Fibroblast of skin of scalp (primary cell): ENCODE results near the gene MACROD1.

ENCODE experiments used
- DNase-seq: peaks from one replicate; pipeline ENCODE4 v3.0.0-alpha.2; 2013

The MACROD1 gene

DNA sequence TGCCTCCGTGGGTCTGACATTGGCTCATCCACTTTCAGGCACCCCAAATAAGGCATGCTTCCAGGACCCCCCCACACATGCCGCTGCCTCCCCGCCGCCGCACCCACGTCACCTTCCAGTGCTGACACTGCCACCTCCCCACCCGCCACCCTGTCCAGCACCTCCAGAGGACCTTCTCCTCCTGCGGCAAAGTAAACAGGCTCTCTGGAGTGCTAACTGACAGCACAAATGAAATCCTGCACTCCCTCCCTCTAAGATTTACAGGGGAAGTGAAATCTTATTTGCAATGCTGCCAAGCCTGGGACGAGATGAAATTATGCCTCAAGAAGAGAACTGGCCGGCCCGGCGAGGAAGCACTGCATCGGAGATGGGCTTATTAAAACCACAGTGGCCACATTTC lies 35.3 kb downstream of the MACROD1 start:
- no peak for DNase-seq

DNA sequence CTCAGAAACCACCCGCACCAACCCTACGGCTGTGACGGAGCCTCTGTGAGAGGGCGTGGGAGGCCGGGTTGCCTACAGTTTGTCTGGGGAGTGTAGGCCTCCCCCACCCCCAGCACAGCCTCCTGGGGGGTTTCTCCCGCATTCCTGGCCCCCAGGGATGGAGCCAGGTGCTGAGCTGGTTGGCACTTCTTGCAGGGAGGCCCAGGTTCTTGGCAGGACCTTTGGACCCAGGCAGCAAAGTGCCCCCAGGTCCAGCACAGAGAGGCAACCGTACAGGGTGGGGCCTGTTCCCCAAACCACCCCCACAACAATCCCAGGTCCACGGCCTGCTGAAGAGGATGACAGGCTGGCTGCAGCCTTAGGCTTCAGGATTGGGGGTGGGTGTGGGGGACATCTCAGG lies 36.5 kb downstream of the MACROD1 start:
- no peak for DNase-seq

DNA sequence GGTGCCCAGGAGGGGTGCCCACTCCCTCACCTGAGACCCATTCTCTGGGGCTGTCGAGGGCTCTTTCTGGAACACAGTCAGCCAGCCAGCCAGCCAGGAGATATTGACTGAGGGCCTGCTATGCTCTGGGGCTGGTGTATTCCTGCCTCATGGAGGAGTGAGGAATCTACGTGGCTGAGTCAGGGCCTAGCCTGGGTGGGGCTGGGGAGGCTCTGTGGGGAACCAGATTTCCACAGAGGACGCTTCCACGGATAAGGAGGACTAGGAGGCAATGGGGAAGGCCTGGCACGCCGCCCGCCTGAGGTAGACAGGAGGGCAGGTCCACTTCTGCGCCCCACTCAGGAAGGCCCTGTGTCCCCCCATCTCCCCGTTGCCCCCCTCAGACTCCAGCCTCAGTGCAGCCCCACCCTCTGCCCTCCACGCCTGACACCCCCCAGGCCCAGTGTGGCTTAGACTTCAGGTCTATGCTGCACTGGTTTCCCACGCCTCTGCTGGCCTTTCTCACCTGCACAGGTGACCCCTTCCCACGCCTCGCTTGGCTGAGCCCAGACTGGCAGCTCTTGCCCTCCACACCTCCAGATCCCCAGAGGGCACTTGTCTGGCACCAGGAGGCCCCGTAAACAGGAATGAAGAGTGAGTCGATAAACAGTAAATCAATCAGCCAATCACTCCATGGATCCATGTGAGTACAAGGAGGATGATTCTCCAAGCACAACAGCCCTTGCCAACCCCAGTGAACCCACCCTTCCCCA lies 37.5 kb downstream of the MACROD1 start:
- DNase-seq, result no peak

DNA sequence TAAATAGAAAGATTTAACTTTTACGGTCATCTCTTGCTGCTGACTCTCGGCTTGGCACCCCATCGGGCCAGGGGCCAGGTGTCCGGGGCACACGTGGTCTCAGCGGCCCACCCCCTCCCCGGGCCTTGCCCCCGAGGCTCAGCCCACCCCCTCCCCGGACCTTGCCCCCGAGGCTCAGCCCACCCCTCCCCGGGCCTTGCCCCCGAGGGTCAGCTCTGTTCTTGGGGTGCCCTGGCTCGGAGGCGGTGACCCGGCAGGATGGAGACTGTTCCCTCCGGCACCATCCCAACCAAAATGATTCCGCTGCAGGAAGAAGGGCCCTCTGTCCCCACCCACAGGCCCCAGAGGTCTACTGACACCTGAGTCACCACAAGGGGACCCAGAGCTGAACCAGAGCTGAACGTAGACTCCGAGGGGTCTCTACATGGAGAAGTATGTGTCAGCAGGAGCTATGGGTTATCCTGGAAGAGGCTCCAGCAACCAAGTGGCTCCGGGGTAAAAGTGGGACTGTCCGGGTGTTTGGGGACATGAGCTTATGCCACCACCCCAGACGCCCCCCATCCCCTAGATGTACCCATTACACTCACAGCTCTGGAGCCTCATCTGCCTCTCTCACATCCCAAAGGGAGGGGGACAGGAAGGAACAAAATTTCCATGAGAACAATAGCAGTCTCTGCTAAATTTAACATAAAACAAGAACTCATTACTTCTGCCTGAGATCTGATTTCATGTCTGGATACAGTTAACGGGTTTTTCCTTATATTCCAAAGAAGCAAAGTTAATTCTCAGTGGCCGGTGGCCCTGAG lies 38.4 kb downstream of the MACROD1 start:
- DNase-seq, result no peak

DNA sequence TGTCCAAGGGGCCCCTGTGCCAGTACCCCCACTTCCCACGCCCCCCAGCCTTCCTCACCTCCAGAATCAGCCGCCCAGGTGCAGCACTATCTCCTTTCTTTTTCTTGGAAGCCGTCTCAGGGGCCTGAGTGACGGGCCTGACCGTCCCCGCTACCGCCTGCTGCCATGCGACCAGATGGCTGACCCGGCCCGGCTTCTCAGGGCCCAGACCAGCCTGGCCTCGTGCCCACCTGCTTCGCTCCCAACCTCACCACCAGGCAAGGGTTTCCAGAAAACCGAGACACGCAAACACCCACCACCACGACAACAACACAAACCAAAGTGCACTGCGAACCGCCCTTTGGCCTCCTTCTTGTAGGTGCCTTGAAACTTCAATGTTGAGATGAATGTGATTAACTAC lies 39.1 kb downstream of the MACROD1 start:
- no peak for DNase-seq

DNA sequence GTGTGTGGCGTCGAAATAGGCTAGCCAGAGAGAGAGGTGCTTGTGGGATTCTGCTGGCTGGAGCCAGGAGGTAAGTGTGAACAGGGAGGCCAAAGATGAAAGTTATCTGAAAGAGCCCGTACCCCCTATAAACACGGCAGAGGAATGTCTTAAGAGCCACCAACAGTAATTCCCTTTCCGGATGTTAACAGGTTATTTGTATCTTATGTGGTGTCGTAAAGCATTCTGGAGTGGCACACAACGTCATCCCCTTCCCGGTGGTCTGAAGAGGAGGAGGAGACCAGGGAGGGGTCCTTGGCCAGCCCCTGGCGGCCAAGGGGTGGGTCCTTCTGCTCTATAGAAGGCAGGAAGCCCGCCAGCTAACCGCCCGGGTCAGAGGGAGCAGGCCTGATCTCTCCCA lies 39.5 kb downstream of the MACROD1 start:
- no peak for DNase-seq

DNA sequence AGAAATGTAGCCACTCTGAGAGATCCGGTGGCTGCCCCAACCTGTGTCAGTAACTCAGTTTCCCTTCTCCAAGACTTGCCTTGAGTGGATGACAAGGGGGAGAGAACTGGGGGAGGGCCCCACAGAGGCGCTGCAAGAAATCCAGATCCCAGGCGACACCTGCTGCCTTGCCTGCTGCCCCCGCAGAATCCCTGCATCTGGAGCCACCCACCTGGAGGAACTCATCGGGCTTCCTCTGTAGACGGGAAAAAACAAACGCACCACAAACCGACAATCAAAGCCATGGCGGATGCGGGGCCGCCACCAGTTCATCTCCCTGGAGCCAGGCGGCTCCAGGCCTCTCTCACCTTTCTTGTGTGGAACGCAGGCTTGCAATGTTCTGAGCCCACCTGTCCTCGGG lies 40.2 kb downstream of the MACROD1 start:
- DNase-seq, result no peak

DNA sequence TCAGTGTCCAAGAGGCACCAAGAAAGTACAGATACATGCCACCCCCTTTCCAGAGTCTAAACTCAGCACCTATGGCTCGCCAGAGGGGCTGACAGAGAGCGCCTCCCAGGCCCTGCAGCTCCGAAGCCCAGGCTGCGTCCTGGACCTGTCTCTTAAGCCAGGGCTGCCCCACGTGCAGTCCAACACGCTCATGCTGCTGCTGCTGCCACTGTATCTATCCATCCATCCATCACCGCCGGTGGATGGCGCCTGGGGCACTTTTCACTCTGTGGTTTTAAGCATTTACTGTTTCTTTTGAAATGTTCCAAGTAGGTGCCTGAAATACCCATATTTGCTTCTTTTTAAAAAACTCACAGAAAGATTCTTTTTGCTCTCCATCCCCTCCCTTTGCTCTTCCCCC lies 41.8 kb downstream of the MACROD1 start:
- DNase-seq, result peak; percentile 19

DNA sequence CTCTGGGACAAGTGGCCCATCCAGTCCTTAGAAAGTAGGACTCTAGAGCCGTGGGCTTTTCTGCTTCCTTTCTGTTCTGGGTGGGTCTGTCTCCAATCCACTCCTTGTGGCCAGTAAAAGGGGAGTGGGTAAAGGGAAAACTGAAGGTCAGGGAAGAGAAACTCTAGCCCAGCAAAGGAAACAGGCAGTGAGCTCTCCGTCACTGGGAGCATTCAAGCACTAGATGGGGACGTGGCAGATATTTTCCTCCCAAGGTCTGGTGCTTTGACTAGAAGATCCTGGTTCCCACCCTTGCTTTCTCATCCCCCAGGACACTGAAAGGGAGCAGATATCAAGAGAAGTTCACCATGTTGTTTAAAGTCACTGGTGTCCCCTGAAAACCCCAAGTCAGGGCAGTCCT lies 42.2 kb downstream of the MACROD1 start:
- no peak for DNase-seq

DNA sequence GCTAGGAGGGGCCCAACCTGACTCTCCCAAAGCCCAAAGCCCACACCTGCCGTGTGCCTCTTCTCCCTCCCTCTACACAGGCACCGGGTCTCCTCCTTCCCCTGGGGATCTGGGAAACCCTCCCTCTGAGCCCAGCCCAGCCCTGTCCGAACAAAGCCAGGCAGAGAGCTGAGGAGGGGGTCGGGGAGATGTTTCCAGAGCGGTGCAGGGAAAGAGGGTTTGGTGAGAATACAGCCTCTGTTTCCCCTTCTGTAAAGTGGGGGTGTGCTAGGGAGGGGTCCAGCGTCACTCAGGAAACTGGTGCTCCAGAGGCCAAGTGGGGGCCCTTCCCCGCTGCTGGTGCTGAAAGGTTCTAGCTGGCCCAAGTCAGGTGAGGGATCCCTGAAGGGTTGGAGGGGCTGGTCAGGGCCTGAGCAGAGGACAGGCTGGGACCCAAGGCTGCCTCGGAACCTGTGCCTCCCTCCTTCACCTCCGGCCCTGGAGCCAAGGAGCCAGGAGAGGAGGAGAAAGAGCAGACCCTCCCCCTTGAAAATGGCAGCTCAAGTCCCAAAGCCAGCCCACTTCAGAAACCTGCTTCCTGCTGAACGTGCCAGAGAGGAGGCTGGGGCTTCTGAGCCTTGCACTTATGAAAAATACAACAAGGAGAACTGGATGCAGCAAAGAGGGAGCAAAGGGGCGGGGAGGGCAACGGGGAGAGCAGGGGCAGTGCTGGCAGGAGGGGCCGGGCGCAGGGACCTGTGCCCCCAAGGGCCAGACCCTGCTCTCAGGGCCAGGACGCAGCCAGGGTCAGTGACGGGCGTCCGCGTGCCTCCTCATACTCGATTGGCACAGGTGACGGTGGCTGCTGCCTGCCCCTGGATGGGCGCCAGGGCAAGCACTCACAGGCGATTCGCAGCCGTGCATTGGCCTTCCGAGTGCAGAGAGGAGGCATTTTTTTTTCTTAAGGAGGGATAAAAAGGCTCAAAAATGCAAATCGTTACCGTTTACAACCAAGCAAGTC lies 43.2 kb downstream of the MACROD1 start:
- DNase-seq, result no peak

DNA sequence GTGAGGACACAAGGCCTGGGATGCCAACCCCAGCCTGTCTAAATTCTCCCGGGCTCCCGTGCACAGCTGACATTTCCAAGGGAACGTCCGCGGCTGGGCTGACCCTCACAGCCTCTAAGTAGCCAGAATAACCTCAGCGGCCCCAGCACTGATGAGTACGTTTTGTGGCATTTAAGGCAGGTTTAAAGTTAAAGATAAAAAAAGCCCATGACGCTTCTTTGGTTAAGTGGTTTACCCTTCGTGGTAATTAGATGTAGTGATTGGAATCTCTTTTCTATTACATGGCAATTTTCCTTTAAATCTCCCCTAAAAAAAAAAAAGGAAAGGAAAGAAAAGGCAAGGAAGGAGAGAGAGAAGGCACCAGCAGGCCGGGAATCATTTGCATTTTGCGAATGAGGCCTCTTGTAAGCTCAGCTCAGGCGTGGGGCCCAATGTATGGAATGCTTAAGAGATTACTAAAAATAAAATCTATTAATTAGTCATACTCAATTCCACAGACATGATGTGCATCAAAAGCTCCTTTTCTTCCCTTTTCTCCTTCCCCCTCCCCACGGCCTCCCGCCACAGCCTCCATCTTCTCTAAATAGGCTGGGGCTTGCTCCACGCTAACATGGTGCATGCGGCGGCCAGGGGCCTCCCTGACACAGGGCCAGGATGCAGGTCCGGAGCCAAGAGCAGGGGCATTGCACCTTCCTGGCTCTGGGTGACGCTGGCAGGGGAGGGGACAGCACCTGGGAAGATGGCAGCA lies 44.1 kb downstream of the MACROD1 start:
- DNase-seq, result peak; percentile 87

DNA sequence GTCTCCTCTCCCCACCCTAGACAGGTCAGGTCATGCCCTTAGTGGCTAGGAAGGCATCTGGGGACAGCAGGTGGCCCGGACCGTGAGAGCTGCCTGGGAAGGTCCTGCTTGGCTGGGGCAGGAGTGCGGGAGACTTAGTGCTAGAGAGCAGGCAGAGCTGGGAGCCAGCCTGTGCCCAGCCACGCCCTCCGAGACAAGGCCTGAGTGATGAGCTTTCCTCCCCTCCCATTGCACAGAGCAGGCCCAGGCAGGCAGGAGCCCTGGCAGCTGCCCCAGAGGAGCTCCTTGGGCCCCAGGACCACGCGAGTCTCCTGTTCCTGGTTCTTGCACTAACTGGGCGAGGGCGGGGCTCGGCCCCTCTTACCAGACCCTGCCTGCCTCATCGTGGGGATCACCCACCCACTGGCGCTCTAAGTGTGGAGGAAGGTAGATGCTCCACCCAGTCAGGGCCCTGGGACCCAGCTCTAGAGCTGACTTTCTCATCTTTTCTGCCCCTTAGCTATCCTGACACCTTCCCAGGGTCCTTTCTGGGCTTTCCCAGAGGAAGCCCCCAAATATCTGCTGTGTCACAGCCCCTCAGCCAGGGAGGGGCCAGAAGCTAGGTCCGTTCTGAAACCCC lies 44.9 kb downstream of the MACROD1 start:
- peak; percentile 53 for DNase-seq

DNA sequence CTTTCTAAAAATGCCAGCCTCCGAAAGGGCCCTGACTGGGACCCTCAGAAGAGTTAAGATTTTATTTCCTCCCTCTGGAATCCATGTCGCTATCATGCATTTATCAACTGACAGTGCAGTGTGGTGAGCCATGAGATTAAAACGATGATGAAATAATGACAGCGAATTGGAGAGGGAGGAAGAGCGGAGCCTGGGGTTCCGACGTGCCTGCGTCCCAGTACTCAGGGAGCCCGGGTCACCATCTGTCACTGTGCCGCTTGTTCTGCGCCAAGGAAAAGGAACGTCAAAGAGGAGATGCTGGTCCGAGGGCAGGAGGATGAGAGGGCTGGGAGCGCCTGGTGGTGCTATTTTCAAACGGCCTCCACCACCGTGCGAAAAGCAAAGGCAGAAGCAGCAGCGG lies 46.2 kb downstream of the MACROD1 start:
- no peak for DNase-seq

DNA sequence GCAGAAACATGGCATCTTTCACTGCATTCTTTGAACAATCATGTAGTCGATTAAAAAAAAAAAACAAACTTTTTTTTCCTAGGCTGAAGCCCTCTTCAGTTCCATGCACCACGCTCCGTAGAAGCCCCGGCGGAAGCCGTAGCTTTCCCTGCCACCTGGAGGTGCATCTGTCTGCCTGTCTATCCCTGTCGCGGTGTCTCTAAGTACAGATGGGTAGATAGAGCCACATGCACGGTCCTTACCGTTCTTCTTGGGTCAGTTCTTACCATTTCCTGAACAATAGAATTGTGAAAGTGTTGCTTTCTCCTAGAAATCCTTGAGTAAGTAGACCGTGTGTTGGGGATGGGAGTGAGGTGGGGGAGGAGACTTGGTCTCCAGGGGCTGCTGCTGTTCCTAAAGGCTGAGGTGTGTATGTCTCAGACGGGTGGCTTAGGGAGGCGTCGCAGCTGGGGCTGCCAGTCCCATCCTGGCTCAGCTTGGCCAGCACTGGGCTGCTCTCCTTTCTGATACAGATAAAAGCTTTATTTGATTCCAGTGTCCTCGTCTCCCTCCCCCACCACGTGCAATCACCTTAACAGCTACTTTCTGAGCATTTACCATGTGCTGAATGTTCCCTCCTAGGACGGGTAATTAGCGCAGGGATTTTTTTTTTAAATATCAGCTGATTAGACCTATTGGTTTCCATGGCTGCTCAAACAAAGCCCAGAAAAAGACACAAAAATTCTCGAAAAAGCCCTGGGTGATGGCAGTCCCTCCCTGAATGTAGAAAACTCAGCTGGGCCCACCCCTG lies 46.8 kb downstream of the MACROD1 start:
- no peak for DNase-seq

DNA sequence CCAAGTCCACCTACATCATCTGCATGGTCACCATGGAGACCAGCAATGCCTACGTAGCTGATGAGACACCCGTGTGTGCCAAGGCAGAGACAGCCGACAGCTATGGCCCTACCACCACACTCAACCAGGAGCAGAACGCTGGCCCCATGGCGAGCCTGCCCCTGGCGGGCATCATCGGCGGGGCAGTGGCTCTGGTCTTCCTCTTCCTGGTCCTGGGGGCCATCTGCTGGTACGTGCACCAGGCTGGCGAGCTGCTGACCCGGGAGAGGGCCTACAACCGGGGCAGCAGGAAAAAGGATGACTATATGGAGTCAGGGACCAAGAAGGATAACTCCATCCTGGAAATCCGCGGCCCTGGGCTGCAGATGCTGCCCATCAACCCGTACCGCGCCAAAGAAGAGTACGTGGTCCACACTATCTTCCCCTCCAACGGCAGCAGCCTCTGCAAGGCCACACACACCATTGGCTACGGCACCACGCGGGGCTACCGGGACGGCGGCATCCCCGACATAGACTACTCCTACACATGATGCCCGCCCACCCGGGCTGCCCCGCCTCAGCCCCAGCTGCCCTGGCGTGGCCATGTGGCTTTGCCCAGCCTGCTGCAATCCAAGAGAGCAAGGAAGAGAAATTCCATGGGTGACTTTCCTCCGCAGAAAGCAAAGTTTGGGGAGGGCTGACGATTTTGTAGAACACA lies 48.0 kb downstream of the MACROD1 start:
- no peak for DNase-seq

DNA sequence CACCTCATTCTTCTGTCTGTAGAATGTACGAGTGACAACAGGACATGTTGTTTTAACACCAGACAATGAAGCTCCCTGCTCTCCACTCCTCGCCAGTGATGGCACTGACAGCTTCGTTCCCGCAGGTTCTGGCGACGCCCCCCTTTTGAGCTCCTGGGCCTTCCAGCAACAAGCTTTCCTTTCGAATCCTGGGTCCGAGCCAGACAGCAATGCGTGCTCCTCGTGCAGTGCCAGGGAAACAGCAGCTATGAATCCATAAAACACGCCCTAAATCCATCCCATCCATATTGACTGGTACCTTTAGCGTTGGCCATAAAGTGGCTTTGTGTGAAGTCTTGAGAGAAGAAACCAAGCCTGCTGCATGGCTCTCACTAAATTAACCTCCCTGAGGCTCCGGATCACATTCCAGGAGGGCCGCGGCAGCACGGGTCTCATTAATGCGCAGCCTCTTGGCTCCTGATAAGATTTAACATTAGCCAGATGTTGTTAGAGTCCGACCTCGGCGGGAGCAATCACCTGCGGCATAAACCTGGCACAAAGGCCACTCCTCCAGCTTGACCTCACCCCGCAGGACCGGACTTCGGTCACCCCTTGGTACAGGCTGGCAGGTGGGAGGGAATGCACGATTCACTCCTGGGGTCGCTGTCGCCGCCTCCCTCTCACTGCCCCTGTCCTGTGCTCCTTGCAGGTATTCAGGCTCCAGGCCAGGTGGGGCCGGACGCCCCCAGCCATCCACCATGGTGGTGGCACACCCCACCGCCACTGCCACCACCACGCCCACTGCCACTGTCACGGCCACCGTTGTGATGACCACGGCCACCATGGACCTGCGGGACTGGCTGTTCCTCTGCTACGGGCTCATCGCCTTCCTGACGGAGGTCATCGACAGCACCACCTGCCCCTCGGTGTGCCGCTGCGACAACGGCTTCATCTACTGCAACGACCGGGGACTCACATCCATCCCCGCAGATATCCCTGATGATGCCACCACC lies 50.1 kb downstream of the MACROD1 start:
- no peak for DNase-seq

DNA sequence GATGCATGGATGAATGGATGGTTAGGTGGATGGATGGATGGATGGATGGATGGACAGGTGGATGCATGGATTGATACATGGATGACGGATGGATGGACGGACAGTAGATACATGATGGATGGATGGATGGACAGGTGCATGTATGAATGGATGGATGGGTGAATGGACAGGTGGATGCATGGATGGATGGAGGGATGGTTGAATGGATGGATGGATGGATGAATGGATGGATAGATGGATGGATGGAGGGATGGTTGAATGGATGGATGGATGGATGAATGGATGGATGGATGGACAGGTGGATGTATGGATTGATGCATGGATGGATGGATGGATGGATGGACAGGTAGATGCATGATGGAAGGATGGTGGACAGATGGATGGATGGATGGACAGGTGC lies 51.7 kb downstream of the MACROD1 start:
- no peak for DNase-seq

DNA sequence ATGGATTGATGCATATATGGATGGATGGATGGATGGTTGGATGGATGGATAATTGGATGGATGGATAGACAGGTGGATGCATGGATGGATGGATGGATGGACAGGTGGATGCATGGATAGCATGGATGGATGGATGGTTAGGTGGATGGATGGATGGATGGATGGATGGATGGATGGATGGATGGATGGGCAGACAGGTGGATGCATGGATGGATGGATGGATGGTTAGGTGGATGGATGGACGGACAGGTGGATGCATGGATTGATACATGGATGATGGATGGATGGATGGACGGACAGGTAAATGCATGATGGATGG lies 52.5 kb downstream of the MACROD1 start:
- DNase-seq, result no peak
